GM19438 (cell line): Measurements from ENCODE around the gene TAP2.
"Not testable (repeated sequence)": the region's sequence is repeated elsewhere in the genome, so short reads cannot be mapped to it uniquely, and the experiment has no call there.

ENCODE experiments used
- ATAC-seq: cut with Tn5 transposase; IDR thresholded peaks from one replicate; pipeline ENCODE4 v1.9.1; 2021; ENCODE audit warnings: low read depth; ENCODE audit not compliant: unreplicated experiment

The TAP2 gene

DNA sequence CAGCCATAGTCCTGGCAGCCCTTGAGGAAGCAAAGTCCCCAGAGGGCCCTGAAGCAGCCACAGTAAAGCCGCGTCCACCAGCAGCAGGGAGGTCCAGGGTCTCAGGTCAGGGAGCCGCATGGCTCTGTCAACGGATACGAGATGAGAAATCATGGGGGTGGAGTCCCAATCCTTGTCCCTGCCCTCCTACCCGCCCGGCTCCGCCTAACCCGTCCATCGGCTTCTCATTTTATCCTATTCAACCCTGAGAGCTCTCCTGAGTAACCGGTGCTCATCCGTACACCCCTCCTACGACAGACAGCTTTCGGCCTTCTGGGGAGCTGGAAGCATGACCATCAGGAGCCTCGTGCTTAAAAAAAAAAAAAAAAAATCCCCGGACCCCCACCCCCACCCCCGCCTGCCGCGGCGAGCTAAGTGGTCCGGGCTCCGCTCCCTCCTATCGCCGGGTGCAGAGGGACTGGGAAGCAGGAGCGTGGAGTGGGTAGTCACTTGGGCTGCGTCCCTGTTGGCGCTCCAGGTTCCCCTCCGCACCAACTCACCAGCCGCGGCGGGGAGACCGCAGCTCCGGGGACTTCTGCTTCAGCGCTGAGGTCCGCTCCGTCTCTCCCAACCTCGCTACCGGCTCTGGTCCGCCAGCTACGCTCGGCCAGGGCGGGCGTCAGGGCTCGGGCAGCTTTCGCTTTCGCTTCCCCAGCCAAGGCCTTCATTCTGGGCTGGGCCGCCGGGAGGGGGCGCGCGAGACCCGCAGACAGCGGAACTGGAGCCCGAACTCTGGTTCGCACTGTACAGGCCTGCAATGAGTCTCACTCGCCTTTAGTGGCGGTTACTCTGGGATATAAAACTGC lies at the start of gene TAP2:
Gene TAP2, minus strand, starts transcription at position 626 of the 845 bp plus-strand sequence. Its CDS starts 506 bp downstream, at position 120.
- ATAC-seq = peak; percentile 68

DNA sequence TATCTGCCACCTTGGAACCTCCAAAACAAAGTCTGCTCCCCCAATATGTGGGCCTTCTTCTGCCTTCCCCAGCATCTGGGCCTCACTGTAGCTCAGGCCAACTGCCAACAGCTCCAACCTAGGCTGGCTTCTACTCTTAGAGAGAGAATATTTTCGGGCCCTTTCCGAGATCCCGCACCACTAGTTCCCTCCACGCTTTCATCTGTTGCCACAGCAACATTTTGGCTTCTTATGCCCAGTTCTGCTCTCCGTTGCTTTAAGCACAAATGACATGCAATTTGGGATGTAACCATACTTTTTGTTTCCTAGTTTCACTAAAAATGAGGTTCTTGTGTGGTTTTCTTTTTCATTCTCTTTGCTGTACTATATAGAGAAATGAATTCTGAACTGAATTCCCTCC lies 49.1 kb upstream of the TAP2 start:
- ATAC-seq = no peak

DNA sequence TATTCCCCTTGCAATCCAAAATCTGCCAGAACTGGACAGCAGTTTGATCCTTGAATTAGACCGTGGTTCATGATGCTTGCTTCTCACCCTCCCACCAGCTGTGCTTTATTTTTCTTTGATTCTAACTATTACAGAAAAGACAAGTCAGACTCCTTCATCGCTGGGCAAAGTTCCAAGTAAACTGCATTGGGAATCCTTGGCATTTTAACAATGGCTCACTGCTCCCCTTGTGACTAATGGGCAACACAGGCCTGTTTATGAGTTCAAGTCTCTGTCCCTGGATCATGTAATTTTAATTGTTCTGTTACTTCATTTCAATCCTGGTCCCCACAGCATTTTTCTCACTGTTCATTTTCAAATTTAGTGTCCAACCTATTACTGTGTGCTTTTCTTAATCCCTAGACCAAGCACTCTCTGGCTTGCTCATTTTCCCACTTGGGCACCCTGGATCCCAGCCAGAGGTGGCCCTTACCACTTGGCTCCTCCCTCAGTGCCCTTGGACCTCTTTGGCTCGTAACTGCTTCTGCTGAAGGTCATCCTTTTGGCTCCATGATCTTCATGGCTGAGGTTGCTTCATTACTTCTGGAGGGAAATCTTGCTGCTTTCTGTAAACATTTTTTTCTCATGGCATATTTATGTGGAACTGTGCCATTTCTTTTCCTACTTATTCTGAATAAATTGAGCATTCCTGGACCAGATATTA lies 48.3 kb upstream of the TAP2 start:
- ATAC-seq = no peak

DNA sequence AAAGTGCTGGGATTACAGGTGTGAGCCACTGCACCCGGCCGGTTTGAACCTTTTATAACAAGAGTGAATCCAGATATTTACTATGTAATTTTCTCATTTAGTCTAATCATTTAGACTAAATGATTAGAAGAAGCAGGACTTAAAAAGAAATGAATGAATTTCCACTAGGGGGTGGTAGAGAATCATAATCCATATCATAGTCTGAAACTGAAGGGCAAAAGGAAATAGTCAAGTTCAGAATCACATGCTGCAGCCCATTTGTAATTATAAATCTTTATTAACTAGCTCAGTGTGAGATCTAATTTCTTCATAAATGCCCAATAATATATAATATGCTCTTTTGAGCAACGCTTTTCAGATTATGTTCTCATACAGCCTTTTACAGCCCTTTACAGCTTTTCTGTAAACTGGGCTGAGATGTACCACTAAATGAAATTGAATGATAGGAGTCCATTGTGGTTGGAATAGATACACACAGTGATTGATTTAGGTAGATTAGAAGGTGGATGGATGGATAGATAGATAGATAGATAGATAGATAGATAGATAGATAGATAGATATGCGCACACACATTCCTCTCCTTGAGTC lies 47.3 kb upstream of the TAP2 start:
- no peak for ATAC-seq

DNA sequence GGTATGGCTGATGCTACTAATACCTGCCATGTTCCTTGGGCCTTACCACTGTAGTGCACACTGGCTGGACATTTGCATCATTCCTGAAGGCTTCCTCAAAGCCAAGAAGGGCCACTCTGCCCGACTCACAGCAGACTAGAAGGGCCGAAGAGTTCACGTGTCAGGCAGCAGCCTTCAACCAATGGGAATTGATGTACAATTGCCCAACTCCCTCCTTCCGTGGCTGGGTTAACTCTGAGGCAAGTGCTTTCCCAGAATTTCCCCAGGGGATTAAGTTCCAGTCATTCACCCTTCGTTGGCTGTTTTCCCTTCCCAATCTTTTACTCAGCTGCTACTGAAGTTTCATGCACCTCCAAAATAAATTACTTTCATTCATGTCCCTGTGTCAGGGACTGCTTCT lies 45.2 kb upstream of the TAP2 start:
- ATAC-seq = no peak

DNA sequence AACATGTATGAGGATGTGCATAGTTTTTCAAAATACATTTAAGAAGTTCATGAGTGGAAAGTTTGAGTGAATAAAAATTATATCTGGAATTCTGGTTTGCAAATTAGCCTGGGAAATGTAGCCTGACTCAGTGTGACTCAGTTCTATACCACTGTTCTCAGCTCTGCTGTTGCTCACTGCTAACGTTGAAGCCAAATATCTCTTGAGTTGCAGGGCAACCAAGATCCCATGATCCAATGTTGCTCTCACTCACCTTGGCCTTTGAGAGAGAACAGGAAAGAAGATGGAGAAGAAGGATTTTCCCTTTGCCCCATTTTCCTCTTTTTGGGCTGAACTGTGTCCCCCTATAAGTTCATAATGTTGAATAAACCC lies 44.3 kb upstream of the TAP2 start:
- no peak for ATAC-seq

DNA sequence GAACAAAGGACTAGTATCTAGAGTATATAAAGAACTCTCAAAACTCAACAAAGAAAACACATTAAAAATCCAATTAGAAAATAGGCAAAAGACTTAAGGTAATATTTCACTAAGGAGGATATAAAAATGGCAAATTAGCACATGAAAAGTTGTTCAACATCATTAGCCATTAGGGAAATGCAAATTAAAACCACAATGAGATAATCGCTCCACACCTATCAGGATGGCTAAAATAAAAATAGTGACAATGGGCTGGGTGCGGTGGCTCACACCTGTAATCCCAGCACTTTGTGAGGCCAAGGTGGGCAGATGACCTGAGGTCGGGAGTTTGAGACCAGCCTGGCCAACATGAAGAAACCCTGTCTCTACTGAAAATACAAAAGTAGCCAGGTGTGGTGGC lies 42.4 kb upstream of the TAP2 start:
- not testable (repeated sequence) for ATAC-seq

DNA sequence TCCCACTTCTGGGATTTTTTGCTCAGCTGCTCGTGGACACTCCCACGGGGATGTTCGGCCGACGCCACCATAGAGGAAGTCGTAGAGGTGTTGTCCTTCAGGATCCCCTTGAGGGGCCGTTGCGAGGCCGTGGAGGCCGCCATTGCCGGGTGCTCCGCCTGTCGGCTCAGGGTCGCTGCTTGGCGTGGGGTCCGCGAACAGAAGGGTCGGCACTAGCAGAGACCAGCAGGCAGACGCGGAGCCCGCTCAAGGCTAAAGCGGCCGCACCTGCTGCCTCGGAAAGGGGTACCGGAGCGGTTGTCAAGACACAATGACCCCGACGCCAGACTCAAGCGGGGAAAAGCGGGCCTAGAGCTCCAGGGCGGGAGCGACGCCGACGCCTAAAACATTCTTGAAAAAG lies 41.2 kb upstream of the TAP2 start:
- no peak for ATAC-seq

DNA sequence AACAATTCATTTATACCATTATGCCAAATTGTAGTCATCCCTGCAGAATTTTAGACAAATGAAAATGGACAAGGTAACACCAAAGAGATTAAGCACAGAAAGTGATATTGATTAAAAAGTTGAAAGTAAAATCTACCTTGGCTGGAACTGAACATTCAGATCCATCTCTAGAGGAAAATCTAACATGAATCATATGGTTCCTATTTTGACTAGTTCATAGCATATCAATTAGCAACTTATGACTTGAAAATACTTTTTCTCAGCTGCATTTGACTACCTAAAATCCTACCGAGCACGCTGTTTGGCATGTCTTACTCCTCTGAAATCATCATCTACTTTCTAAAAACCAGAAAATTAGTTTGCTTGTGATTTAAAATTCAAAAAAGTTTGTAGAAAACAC lies 38.1 kb upstream of the TAP2 start:
- ATAC-seq = no peak

DNA sequence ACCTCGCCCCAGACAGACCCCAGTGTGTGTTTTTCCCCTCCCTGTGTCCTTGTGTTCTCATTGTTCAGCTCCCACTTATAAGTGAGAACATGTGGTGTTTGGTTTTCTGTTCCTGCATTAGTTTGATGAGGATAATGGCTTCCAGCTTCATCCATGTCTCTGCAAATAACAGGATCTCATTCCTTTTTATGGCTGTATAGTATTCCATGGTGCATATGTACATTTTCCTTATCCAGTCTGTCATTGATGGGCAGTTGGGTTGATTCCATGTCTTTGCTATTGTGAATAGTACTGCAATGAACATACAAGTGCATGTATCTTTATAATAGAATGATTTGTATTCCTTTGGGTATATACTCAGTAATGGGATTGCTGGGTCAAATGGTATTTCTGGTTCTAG lies 35.4 kb upstream of the TAP2 start:
- not testable (repeated sequence) for ATAC-seq

DNA sequence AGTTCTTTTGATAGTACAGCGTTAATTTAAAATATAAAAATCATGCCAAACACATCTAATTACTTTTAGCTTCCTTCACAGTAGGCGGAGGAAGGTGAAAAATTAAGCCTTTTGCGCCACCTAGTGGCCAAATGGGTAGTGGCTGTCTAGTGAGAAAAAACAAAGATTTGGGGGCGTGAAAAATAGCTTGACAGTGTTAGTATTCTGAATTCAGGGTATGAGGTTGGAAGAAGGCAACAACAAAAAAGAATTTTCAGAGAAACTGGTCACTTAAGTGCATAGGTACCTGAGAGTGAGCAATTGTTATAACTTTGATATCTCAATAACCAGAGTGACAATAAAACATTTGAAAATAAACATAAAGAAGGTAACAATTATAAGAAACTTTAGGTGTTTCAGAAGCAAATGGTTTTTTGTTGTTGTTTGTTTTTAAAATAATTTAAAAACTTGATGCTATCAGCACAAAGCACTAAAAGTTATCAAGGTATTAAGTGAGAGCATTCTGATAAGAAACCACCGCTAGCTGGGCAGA lies 29.8 kb upstream of the TAP2 start:
- ATAC-seq = no peak

DNA sequence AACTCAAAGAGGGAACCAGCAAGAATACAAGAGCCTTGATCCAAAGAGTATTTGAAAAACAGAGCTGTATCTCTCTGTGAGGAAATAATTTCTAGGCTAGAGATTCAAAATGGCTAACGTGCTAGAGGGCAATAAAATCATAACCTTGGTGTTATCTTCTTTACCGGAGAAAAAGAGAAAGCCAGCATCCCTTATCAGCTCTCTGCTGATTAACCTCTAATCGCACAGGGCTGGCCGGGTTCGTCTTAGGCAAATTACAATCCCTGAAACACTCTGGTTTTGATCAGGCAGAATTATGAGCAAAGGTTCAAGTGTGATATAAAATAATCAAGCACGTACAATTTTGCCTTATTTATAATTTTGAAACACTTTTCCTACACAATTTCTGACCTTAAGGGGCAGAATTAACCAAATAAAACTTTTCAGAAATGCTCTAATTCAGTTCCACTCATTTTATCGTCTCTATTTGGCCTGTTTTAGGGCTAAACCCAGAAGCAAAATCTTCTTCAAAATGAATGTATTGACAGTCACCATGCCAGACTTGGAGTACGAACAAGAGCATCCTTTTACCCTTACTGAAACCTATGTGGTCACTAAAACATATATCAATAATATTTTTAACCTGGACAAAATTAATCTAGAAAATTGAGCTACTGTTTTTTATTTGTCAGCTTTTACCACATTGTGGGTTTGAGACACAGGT lies 29.2 kb upstream of the TAP2 start:
- ATAC-seq = no peak

DNA sequence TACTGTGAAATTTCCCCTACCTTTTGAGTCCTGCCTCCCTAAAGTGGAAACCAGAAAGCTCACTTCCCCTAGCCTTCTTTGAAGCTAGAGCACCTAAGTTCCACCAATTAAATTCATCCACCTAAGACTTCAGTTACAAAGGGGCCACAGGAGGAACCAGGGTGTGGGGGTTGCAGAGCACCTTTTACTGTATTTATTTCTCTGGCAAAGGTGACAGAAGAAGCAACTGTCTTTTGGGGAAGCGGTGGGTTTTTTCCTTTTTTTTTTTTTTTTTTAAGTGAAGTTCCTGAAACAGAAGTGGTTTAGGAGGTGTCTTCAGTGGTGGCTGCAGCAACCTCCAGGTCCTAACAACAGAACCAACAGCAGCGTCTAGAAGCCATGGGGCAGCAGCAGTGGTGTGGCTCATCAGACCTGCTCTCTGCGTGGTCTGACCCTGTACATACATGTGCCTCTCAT lies 28.5 kb upstream of the TAP2 start:
- no peak for ATAC-seq

DNA sequence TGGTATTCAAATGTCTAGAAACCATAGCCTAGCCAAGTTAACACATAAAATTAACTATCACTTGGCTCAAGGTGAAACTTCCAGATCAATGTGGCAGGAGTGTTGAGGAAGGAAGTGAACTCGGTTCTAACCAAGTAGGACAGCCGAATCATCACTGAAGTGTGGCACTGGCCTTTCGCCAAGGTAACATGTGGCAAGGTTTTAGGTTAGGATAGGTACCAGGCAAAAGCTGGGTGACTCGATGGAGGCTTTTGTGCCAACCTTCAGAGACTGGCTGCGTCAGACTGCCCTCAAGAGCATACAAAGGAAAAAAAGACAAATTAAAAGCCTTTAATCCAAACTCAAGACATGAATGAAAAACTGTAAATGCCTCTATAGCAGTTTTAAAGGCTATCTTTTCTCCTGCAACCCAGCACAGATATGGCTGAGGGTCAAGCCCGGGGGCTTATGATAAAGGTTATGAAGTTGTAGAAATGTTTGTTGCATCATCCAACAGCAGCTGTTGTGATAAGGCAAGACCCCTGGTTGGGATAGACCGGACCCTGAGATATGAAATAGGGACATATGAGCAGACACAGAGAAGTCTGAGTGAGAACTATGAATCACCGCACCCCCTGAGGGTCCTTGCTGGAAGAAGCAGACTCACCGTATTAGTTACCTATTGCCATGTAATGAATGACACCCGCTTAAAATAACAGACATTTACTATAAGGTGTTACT lies 27.3 kb upstream of the TAP2 start:
- ATAC-seq = no peak

DNA sequence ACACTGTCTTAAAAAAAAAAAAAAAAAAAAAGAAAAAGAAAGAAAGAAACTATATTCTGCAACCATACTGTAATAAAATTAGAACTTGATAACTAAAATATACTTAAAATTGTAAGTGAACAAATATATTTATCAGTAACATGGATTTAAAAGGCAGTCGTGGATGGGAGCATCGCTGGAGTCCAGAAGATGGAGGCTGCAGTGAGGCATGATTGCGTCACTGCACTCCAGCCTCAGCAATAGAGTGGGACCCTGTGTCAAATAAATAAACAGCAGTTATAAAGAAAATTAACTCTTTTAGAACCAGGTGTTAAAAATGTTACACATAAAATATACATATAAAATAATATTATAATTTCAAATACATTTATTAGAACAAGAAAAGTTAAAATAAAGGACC lies 24.2 kb upstream of the TAP2 start:
- ATAC-seq = no peak

DNA sequence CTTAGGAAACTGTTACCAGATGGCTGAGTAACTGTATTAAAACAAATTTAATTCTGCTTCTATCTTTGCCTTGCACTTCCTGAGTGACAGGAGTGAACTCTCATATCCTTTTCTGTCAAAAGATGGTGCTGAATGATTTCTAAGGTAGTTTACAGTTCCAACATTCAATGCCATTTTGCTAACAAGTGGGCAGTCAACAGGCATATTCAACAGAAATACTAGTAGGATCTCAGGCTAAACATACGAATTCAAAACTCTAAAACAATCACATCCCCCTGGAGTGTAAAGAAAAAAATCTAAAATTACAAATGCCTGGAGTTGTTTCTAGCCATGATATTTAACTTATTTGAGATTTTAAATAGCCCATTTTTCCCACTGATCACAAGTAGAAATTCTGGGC lies 22.1 kb upstream of the TAP2 start:
- ATAC-seq = no peak

DNA sequence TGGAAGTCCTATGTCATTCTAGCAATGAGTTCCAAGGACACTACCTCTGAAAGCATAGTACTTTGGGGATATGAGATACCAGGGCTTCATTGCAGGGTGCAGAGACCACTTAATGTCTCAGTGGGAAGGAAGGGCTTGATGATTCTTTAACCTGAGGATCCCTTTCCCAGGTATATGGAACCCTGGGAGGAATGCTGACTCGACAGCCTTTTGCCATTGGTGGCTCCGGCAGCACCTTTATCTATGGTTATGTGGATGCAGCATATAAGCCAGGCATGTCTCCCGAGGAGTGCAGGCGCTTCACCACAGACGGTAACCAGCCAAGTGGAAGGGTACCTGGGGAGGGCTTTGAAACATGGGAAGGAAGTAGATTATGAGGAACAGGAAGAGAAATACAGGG lies 19.7 kb upstream of the TAP2 start:
- ATAC-seq = no peak

DNA sequence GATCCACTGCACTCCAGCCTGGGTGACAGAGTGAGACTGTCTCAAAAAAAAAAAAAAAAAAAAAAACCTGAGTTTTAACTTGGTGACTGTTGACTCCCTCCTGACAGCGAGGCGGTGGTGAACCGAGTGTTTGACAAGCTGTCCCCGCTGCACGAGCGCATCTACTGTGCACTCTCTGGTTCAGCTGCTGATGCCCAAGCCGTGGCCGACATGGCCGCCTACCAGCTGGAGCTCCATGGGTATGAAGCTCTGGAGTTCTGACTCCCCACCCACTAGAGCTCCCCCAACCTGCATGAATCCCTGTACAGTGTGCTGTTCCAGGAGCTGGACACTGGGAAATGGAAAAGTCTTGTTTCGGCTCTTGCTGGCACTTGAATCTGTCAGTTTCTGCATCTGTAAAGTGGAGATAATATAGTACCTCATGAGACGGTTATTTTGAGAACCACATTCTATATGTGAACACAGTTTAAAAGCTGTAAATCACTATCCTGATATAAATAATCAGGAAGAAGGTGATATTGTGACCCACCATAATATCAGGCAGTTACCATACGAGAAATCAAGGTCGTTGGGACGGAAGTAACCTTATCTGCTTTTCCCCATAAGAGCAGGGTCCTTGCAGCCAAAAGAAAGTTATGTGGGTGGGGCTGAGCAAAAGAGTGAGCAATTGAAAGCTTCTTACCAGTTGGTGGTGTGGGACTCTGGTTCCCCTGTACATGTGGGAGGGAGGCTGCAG lies 18.8 kb upstream of the TAP2 start:
- ATAC-seq = no peak

DNA sequence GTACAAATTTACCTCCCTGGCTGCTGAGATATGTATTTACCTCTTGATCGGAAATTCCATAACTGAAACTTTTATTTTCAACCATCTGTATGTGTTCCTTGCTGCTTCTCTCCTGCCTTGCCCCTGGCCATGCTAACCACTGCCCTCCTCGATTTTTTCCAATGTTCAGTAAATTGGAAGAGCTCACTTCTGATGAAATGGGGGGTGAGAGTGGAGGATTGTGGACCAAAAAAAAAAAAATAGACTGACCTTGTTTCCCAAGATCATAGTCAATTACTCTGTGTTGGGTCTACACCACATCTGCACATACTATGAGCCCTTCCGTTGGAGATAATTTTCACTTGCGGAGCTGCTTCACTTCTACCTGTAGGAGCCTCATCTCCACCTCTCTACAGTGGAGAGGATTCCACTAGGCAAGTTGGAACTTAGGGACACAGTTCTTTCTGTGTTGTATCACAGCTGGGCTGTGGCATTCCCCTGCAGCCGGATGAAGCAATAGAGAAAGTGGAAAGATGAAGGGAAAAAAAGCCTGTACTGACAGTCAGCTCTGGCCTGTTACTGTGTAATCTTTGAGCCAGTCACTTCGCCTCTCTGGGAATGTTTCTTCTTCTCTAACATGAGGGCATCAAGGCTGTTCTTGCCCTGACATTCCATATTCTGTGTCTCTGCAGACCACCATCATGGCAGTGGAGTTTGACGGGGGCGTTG lies 17.1 kb upstream of the TAP2 start:
- no peak for ATAC-seq
